ENCODE results near the gene FBLIM1. TPM values are rescaled to one million over a fixed set of nuclear protein-coding genes. Genes with fewer than 3 reads are reported as not detected.

The FBLIM1 gene
- total RNA-seq, 2 donors from 2014 or later, result not detected

DNA sequence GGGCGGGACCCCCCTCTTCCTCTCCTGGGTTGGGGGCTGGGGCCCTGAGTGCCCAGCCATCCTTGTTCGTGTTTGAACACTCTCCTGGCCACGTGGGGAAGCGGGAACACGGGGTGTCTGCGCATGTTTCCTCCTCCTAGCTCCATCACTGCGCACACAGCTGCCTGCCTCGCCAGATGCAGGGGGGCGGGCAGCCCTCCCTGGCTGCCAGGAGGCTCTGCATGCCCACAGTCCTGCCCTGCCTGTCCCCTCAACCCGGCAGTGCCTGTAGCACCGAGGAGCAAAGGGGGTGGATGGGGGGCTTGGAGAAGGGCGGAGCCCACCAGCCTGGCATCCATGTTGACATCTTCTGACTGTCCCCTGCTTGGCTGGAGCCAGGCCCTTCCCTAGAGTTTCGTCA, 24.3 kb upstream of the FBLIM1 start:
- Mint-ChIP-seq H3K27me3 (ENCODE audit: low read depth) (no peaks in the 10 kb centered on the region), H3K27ac (no peak overlapping the region), H3K36me3 (ENCODE audit: insufficient read depth in 2 of 2) (peaks cover 0 to 2% of the 10 kb centered on the region in 2 donors), H3K4me3 (no peak overlapping the region), H3K9me3 (no peaks in the 10 kb centered on the region), H3K4me1 (ENCODE audit: low read depth) (no peaks in the 10 kb centered on the region)
- DNase-seq (no peak), ATAC-seq (replicated peaks in 1 of 2) (no peak)

DNA sequence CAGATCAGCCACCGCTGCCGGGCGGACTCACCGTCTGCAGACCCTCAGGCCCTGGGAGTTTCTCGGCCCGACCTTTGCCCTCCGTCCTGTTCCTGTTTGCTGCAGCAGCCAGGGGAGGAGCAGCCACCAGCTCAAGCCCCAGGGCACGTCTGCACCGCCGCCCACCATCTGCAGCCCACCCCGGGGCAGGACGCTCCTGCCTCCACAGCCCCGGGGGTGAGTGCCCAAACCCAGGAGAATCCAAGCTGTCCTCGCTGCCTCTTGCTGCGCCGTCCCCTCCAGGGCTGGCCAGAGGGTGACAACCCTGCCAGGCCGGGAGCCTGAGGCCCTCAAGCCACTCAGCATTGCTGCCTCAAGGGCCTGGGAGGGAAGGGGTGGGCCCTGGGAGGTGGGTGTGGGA, 23.7 kb upstream of the FBLIM1 start:
- peaks cover 0 to 2% of the 10 kb centered on the region in 2 donors for H3K36me3 Mint-ChIP-seq (ENCODE audit: insufficient read depth in 2 of 2)
- no peaks in the 10 kb centered on the region for H3K27me3 Mint-ChIP-seq (ENCODE audit: low read depth)
- H3K4me3 Mint-ChIP-seq, result no peak overlapping the region
- DNase-seq, result no peak
- H3K4me1 Mint-ChIP-seq (ENCODE audit: low read depth), result no peaks in the 10 kb centered on the region
- no peaks in the 10 kb centered on the region for H3K9me3 Mint-ChIP-seq
- no peak overlapping the region for H3K27ac Mint-ChIP-seq
- no peak for ATAC-seq (replicated peaks in 1 of 2)

DNA sequence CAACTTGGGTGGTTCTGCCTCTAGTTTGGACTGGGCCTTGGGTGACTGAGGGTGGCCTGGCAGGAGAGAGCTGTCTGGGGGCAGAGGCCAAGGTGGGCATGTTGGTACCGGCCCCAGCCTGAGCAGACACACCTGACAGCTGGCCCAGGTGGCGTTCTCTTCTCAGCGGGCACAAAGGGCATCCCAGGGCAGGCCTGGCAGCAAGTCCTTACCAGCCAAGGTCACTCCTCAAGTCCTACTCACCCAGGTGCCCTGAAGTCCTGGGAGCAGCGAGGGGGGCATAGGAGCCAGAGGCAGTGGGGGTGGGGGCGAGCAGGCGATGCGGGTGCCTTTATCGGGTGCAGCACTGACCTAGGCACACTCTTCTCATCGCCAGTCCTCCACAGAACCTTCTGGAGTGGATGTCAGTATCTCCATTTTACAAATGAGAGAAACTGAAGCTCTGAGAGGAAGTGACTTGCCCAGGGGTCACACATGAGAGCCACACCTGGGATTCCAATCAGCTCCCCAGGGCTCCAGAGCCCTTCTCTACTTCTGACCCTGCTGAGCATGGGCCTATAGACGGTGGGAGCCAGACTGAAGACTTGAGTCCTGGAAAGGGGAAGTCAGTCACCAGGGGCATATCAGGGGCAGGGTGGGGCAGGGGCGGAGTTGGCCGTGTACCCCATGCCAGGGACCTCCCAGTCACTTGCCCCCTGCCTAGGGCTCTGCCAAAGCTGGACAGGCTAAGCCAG, 23.1 kb upstream of the FBLIM1 start:
- DNase-seq (no peak), ATAC-seq (replicated peaks in 1 of 2) (no peak)
- no peaks in the 10 kb centered on the region for H3K4me1 Mint-ChIP-seq (ENCODE audit: low read depth)
- no peak overlapping the region for H3K4me3 Mint-ChIP-seq
- no peak overlapping the region for H3K27ac Mint-ChIP-seq
- no peaks in the 10 kb centered on the region for H3K9me3 Mint-ChIP-seq
- no peaks in the 10 kb centered on the region for H3K27me3 Mint-ChIP-seq (ENCODE audit: low read depth)
- H3K36me3 Mint-ChIP-seq (ENCODE audit: insufficient read depth in 2 of 2), result peaks cover 0 to 2% of the 10 kb centered on the region in 2 donors

DNA sequence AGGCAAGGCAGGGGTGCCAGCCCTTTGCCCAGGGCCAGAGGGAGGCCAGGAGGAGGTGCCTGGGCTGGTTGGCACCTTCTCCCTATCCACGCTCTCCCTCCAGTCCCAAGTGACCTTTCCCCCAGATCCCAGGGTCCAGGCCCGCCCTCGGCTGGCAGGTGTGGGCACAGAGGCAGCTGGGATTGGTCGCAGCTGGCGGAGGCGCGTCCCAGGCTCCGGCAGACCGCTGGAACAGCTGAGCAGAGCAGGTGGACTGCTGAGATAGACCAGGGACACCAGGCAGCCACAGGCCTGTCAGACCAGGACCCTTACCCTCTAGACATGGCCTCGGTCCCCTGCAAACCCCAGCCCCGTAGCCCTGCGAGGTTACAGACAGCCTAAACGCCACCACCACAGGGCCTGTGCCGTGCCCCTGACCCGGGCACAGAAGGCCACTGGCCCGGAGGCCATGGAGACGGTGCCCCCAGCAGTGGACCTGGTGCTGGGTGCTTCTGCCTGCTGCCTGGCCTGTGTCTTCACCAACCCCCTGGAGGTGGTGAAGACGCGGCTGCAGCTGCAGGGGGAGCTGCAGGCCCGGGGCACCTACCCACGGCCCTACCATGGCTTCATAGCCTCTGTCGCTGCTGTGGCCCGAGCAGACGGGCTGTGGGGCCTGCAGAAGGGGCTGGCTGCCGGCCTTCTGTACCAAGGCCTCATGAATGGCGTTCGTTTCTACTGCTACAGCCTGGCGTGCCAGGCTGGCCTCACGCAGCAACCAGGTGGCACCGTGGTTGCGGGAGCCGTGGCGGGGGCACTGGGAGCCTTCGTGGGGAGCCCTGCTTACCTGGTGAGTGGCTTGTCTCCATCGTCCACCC, 22.3 kb upstream of the FBLIM1 start, which contains the start of gene SLC25A34:
Gene SLC25A34, plus strand, starts transcription at position 221 of the 854 bp plus-strand sequence. Its CDS starts 228 bp downstream, at position 449.
- Mint-ChIP-seq H3K36me3 (ENCODE audit: insufficient read depth in 2 of 2) (peaks cover 0 to 2% of the 10 kb centered on the region in 2 donors), H3K4me3 (no peak within 1 kb of the TSS), H3K9me3 (no peaks in the 10 kb centered on the region), H3K27ac (no peak within 1 kb of the TSS), H3K27me3 (ENCODE audit: low read depth) (no peaks in the 10 kb centered on the region), H3K4me1 (ENCODE audit: low read depth) (peaks cover 2% of the 10 kb centered on the region)
- no peak for DNase-seq
- no peak for ATAC-seq (replicated peaks in 1 of 2)

DNA sequence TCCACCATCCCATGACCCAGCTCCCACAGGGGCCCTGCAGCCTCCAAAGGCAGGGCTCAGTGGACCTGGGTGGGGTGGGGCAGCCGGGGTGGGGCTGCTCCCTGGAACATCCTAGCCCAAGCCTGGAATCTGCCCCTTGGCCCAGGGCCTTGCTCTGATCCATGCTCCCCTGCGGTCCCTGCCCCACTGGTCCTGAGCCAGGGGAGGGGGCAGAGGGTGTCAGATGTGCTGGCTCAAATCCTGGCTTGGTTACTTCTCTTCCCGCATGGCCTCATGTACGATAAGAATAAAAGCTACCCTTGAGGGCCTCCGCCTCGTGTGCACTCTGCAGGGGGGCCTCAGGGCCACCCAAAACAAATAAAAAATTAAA, 21.7 kb upstream of the FBLIM1 start:
- Mint-ChIP-seq H3K9me3 (no peaks in the 10 kb centered on the region), H3K4me1 (ENCODE audit: low read depth) (peaks cover 7% of the 10 kb centered on the region), H3K36me3 (ENCODE audit: insufficient read depth in 2 of 2) (peaks cover 0 to 2% of the 10 kb centered on the region in 2 donors), H3K4me3 (no peak overlapping the region), H3K27me3 (ENCODE audit: low read depth) (no peaks in the 10 kb centered on the region), H3K27ac (no peak overlapping the region)
- DNase-seq, result no peak
- ATAC-seq (replicated peaks in 1 of 2), result no peak

DNA sequence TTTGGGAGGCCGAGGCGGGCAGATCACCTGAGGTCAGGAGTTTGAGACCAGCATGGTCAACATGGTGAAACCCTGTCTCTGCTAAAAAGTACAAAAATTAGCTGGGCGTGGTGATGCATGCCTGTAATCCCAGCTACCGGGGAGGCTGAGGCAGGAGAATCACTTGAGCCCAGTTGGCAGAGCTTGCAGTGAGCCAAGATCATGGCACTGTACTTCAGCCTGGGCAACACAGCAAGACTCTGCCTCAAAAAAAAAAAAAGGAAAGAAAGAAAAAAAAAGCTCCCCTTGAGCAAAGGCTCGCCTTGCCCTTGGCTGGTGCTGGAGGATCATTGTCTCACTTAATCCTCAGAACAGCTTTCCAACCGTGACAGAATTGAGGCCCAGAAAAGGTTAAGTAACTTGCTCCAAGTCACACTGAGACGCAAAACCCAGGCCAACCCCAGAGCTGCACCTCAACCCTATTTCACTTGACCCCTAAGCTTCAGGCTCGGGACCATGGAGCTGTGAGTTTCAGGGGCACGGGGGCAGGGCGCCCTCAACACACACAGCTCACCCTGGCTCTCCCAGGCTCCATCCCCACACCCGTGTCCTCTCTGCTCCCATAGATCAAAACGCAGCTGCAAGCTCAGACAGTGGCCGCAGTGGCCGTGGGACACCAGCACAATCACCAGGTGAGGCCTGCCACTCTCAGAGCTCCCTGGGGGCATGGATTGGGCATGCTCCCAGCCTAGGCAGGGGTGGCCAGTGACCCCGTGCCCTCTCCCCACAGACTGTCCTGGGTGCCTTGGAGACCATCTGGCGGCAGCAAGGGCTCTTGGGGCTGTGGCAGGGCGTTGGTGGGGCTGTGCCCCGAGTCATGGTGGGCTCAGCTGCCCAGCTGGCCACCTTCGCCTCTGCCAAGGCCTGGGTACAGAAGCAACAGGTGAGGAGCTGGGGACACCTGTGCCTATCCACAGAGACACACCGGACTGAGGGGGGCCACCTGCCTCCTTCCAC, 21.0 kb upstream of the FBLIM1 start:
- ATAC-seq (replicated peaks in 1 of 2) (no peak), DNase-seq (no peak)
- H3K27me3 Mint-ChIP-seq (ENCODE audit: low read depth), result no peaks in the 10 kb centered on the region
- no peak overlapping the region for H3K4me3 Mint-ChIP-seq
- peaks cover 7% of the 10 kb centered on the region for H3K4me1 Mint-ChIP-seq (ENCODE audit: low read depth)
- H3K9me3 Mint-ChIP-seq, result no peaks in the 10 kb centered on the region
- peaks cover 0 to 2% of the 10 kb centered on the region in 2 donors for H3K36me3 Mint-ChIP-seq (ENCODE audit: insufficient read depth in 2 of 2)
- H3K27ac Mint-ChIP-seq, result no peak overlapping the region

DNA sequence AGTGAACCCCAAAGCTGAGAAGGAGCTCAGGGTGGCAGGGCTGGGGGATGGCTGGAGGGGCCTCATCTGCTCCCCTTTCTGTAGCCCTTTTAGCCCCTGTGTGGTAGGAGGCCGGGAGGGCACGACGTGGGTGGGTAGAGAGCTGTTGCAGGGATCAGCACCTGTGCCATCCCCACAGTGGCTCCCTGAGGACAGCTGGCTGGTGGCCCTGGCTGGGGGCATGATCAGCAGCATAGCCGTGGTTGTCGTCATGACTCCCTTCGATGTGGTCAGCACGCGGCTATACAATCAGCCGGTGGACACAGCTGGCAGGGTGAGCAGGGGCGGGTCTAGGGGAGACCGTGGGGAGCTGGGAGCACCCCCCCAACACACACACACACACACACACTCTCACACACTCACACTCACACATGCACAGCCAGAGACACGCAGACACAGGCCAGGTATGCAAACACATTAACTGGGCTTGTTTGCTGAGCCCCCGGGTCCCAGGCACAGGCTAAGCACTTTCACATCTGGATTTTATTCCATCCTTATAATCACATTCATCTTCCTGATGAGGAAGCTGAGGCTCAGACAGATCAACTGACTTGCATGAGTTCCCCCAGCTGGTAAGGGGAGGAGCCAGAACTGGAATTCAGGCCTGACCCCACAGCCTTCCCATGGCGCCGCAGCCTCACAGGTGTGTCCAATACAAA, 20.0 kb upstream of the FBLIM1 start:
- ATAC-seq (replicated peaks in 1 of 2) (no peak), DNase-seq (no peak)
- no peaks in the 10 kb centered on the region for H3K36me3 Mint-ChIP-seq (ENCODE audit: insufficient read depth in 2 of 2)
- no peak overlapping the region for H3K4me3 Mint-ChIP-seq
- no peaks in the 10 kb centered on the region for H3K9me3 Mint-ChIP-seq
- no peaks in the 10 kb centered on the region for H3K27me3 Mint-ChIP-seq (ENCODE audit: low read depth)
- H3K4me1 Mint-ChIP-seq (ENCODE audit: low read depth), result peaks cover 7% of the 10 kb centered on the region
- no peak overlapping the region for H3K27ac Mint-ChIP-seq

DNA sequence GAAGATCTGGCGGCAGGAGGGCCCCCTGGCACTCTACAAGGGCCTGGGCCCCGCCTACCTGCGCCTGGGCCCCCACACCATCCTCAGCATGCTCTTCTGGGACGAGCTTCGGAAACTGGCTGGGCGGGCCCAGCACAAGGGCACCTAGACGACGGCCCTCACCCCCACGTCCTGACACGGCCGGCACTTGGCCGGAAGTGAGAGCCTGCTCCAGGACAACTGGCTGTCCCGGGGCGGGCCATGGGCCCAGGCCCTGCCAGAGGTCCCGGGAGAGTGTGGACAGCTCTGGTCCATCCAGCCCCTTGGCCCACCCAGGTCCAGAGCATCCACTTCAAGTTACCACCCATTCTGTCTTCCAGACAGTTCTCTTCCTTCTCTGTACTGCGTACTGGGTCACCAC, 19.3 kb upstream of the FBLIM1 start:
- no peak overlapping the region for H3K27ac Mint-ChIP-seq
- ATAC-seq (replicated peaks in 1 of 2) (no peak), DNase-seq (no peak)
- peaks cover 7% of the 10 kb centered on the region for H3K4me1 Mint-ChIP-seq (ENCODE audit: low read depth)
- H3K4me3 Mint-ChIP-seq, result no peak overlapping the region
- H3K9me3 Mint-ChIP-seq, result no peaks in the 10 kb centered on the region
- no peaks in the 10 kb centered on the region for H3K36me3 Mint-ChIP-seq (ENCODE audit: insufficient read depth in 2 of 2)
- no peaks in the 10 kb centered on the region for H3K27me3 Mint-ChIP-seq (ENCODE audit: low read depth)

DNA sequence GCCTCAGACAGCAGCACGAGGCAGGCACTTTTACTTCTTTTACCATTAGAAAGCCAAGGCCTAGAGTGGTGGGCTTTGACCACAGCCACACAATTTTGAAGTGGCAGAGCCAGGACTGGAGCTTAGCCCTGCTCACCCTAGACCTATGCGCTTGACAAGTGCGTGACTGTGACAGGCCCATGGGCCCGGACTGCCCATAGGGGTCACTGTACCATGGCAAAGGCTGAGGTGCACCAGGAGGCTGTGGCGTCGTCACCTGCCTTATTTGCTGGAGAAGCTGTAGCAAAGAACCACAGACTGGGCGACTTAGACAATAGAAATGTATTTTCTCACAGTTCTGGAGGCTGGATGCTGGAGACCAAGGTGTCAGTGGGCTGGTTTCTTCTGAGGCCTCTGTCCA, 18.9 kb upstream of the FBLIM1 start:
- Mint-ChIP-seq H3K9me3 (no peaks in the 10 kb centered on the region), H3K27ac (no peak overlapping the region), H3K4me3 (no peak overlapping the region), H3K4me1 (ENCODE audit: low read depth) (peaks cover 7% of the 10 kb centered on the region), H3K36me3 (ENCODE audit: insufficient read depth in 2 of 2) (no peaks in the 10 kb centered on the region), H3K27me3 (ENCODE audit: low read depth) (no peaks in the 10 kb centered on the region)
- ATAC-seq (replicated peaks in 1 of 2), result peak in 1 of 2 donors; percentile 19
- no peak for DNase-seq

DNA sequence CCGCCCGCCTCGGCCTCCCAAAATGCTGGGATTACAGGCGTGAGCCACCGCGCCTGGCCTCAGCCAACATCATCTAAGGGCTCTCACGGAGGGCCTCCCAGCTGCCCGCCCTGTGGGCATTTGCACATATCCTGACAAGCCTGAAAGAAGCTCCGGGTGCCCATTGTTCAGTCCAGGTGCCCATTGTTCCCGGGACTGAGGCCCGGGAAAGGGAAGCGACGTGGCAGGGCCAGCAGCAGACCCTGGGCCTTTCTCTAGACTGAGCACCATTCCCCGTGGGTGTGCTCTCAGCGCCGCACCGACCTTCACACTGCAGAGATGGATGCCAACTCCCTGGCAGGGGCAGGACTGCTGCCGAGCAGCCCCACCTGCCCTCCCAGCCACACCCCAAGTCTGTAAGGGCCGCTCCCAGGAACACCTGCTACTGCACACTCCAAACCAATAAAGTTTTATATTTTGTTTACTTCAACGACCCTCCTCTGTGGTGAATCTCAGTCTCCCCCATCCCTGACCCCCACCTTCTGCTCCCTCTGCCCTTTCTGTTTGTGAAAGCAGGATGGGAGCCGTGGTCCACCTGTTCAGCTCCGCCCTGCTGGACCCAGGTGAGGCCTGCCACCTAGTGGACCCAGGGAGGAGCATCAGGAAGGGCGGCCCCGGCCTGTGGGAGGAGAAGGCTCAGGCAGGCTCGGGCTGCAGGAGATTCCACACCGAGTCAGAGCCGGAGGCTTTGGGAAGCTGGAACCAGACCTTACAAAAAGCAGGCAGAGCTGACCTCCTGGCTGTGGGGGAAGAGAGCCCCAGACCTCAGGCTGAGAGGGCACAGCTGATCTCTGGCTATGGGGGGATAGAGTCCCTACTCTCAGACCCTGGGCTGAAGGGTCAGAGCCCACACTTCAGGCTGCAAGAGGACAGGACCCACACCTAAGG, 17.4 kb upstream of the FBLIM1 start:
- Mint-ChIP-seq H3K4me1 (ENCODE audit: low read depth) (peaks cover 7% of the 10 kb centered on the region), H3K9me3 (no peaks in the 10 kb centered on the region), H3K27ac (no peak overlapping the region), H3K4me3 (no peak overlapping the region), H3K36me3 (ENCODE audit: insufficient read depth in 2 of 2) (no peaks in the 10 kb centered on the region), H3K27me3 (ENCODE audit: low read depth) (no peaks in the 10 kb centered on the region)
- ATAC-seq (replicated peaks in 1 of 2), result peak; percentile 74 to 82
- DNase-seq, result peak; percentile 77 to 80

DNA sequence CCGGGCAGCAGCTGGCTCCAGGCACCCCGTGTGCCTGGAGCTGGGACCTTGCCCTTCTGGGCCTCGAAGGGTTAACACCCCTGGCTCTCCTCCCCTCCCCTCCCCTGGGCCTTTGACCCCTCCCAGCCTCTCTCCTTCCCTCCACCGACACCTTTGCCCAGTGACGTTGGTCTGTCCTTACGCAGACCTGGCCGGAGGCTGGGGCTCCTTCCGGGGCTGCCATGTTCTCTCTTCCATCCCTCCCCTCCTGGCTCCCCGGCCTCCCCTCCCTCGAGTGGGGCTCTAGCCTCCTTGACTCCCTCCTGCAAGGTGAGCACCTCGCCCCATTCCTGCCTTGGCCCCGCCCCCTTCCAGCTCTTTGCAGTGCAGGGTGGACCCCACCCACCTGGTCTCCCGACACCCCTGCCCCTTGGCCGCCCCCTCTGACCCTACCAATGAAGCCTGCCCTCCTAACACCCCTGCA, 16.2 kb upstream of the FBLIM1 start, which contains the start of gene TMEM82:
Gene TMEM82, plus strand, starts transcription at position 161 of the 463 bp plus-strand sequence. Its CDS starts 61 bp downstream, at position 222.
- no peak within 1 kb of the TSS for H3K27ac Mint-ChIP-seq
- no peaks in the 10 kb centered on the region for H3K27me3 Mint-ChIP-seq (ENCODE audit: low read depth)
- no peak within 1 kb of the TSS for H3K4me3 Mint-ChIP-seq
- H3K9me3 Mint-ChIP-seq, result no peaks in the 10 kb centered on the region
- H3K36me3 Mint-ChIP-seq (ENCODE audit: insufficient read depth in 2 of 2), result no peaks in the 10 kb centered on the region
- H3K4me1 Mint-ChIP-seq (ENCODE audit: low read depth), result peaks cover 7% of the 10 kb centered on the region
- DNase-seq, result no peak
- no peak for ATAC-seq (replicated peaks in 1 of 2)
